Body of pancreas (tissue), 4 donors: ENCODE measurements around the gene TAS1R3. TPM values are rescaled to one million over a fixed set of nuclear protein-coding genes. Genes with fewer than 3 reads are reported as not detected.

Experiments used
- ATAC-seq: fragments of 150-250 bp; one replicate; pipeline ENCODE4 v1.9.1; 2016
- DNase-seq, 4 donors: peaks; one replicate each; pipeline ENCODE4 v3.0.0-alpha.2; 2019
- H3K27ac ChIP-seq, 4 donors: fragments of 200-600 bp; sonication (generic); 1 replicate in 3 of 4; 2 replicates in 1 of 4; pipeline versions ENCODE4 v1.5.1 to v1.6.1; 2016 to 2019; ENCODE audit warnings: mild to moderate bottlenecking in 1 of 4, mixed read lengths in 1 of 4, moderate library complexity in 1 of 4
- H3K27me3 ChIP-seq, 2 donors: fragments of 200-600 bp; sonication (generic); one replicate each; pipeline ENCODE4 v1.6.0; 2016; ENCODE audit warnings: mild to moderate bottlenecking in 1 of 2
- H3K36me3 ChIP-seq, 2 donors: fragments of 200-600 bp; sonication (generic); replicated peaks in 1 of 2; 2 replicates each; pipeline ENCODE4 v1.5.1; 2016; ENCODE audit warnings: low read depth in 2 of 2; ENCODE audit not compliant: insufficient read depth in 1 of 2
- H3K4me1 ChIP-seq: fragments of 200-600 bp; sonication (generic); one replicate; pipeline ENCODE4 v1.6.0; 2016
- H3K4me3 ChIP-seq, 2 donors: fragments of 200-600 bp; sonication (generic); 1 replicate in 1 of 2; 2 replicates in 1 of 2; pipeline ENCODE4 v1.5.1; 2016 to 2019
- H3K9me3 ChIP-seq, 3 donors: fragments of 200-600 bp; sonication (generic); 1 replicate in 2 of 3; 2 replicates in 1 of 3; pipeline ENCODE4 v1.5.1; 2016
- POLR2A ChIP-seq, 3 donors: fragments of 450-650 bp; IDR thresholded peaks; one replicate each; pipeline ENCODE4 v1.6.1; 2016; ENCODE audit warnings: antibody characterized with exemption in 3 of 3, mild to moderate bottlenecking in 2 of 3
- WGBS, 2 donors: methylation state at CpG; one replicate each; pipeline ENCODE4 v1.1.5; 2017; 5-methylcytosine and 5-hydroxymethylcytosine counted together
- intact Hi-C: fragments of 100-400 bp; cut with DNase I; formaldehyde crosslinking; loops from one replicate; pipeline ENCODE4 v1.15.1; 2023
- total RNA-seq, 2 donors: library from RNA; depleted of rRNA; stranded (reverse); fragments of >200 nt; gene quantifications; one replicate each; pipeline ENCODE4 v1.1.0, GENCODE V29; 2016
- TF ChIP-seq, protein P1 (sequence below), 7 experiments: fragments of 450-650 bp in 4 of 7; fragments of 200-600 bp in 3 of 7; sonication (generic) in 3 of 7; IDR thresholded peaks; one replicate each; pipeline ENCODE4 v1.5.1; 2016 to 2019; ENCODE audit warnings: antibody characterized with exemption in 7 of 7

TAS1R3 gene
- total RNA-seq, 2 donors from 2014 or later = 0.26 TPM; not detected in 1

- intact Hi-C loops = no loop called here
- WGBS, 2 donors = 0% methylated on average over 4 to 25 of the region's 41 CpGs
- H3K4me3 ChIP-seq = peak overlapping the region; percentile 89
- no peaks in the 10 kb centered on the region for H3K27me3 ChIP-seq
- no peak for DNase-seq
- H3K36me3 ChIP-seq = peaks cover 3 to 8% of the 10 kb centered on the region in 2 donors
- peak overlapping the region; percentile 78 to 95 (median 90) for H3K27ac ChIP-seq
- peaks cover 50% of the 10 kb centered on the region for H3K4me1 ChIP-seq
- no peak for ATAC-seq
- TF ChIP-seq, protein P1, sequence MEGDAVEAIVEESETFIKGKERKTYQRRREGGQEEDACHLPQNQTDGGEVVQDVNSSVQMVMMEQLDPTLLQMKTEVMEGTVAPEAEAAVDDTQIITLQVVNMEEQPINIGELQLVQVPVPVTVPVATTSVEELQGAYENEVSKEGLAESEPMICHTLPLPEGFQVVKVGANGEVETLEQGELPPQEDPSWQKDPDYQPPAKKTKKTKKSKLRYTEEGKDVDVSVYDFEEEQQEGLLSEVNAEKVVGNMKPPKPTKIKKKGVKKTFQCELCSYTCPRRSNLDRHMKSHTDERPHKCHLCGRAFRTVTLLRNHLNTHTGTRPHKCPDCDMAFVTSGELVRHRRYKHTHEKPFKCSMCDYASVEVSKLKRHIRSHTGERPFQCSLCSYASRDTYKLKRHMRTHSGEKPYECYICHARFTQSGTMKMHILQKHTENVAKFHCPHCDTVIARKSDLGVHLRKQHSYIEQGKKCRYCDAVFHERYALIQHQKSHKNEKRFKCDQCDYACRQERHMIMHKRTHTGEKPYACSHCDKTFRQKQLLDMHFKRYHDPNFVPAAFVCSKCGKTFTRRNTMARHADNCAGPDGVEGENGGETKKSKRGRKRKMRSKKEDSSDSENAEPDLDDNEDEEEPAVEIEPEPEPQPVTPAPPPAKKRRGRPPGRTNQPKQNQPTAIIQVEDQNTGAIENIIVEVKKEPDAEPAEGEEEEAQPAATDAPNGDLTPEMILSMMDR (IDR thresholded peaks at IDR 0.05) = no peak
- no peak for TF ChIP-seq POLR2A (IDR thresholded peaks at IDR 0.05)
- H3K9me3 ChIP-seq = no peaks in the 10 kb centered on the region
These were observed 7.0 kb upstream of the TAS1R3 start for GRCh38 chr1:1324084-1324523.

DNA sequence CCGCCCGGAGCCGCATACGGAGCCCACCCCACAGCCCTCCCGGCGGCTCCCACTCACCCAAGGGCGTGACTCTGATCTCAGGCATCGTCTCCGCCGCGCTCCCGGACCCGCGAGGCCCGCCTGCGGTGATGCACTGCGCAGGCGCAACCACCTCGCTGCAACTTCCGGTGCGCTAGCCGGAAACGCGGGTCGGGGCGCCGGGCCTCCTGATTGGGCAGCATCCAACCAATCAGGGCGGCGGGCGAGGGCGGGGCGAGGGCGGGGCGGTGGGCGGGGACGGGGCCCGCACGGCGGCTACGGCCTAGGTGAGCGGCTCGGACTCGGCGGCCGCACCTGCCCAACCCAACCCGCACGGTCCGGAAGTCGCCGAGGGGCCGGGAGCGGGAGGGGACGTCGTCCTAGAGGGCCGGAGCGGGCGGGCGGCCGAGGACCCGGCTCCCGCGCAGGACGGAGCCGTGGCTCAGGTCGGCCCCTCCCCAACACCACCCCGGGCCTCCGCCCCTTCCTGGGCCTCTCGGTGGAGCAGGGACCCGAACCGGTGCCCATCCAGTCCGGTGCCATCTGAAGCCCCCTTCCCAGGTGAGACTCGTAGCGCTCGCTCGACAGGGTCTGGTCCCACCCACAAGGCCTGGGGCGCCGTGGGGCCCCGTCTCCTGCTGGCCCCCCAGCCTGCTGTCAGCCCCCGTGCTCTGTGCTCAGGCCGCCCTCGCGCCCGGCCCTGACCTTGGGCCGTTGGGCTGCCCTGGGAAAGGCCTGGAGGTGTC lies 6.4 kb upstream of the TAS1R3 start, which contains the start of the genes CPTP and INTS11:
TSS of gene CPTP (plus strand) at position 279 of the 764 bp plus-strand sequence. CDS start 2,109 bp downstream, outside the sequence.
TSS of gene INTS11 (minus strand) at position 137 of the 764 bp plus-strand sequence. CDS start at position 85, 52 bp downstream.
- peaks cover 50% of the 10 kb centered on the region for H3K4me1 ChIP-seq
- peak; percentile 93 for ATAC-seq
- intact Hi-C loops = no loop called here
- no peaks in the 10 kb centered on the region for H3K9me3 ChIP-seq
- peaks cover 3 to 8% of the 10 kb centered on the region in 2 donors for H3K36me3 ChIP-seq
- no peaks in the 10 kb centered on the region for H3K27me3 ChIP-seq
- peak within 1 kb of the TSS; percentile 78 to 95 (median 90) for H3K27ac ChIP-seq
- peak within 1 kb of the TSS; percentile 89 for H3K4me3 ChIP-seq
- peak; percentile 94 to 97 (median 95) for DNase-seq
- WGBS, 2 donors = 0 to 1% methylated on average over 24 to 54 of the region's 84 CpGs
- peak; percentile 58 to 77 (median 70) for TF ChIP-seq POLR2A (IDR thresholded peaks at IDR 0.05)
- TF ChIP-seq, protein P1 (IDR thresholded peaks at IDR 0.05) = no peak

- DNase-seq = peak; percentile 63 to 85 (median 75)
- 17 to 20% methylated on average over 7 to 16 of the region's 16 CpGs for WGBS, 2 donors
- no peak for ATAC-seq
These were observed 5.6 kb upstream of the TAS1R3 start for GRCh38 chr1:1325288-1326074.

GRCh38 chr1:1326075-1326605 lies 4.9 kb upstream of the TAS1R3 start:
- intact Hi-C loops = no loop called here
- Histone ChIP-seq H3K4me1 (peaks cover 42% of the 10 kb centered on the region), H3K27ac (peak overlapping the region; percentile 22 to 95 (median 84)), H3K36me3 (peaks cover 3 to 8% of the 10 kb centered on the region in 2 donors), H3K4me3 (no peak overlapping the region), H3K9me3 (no peaks in the 10 kb centered on the region), H3K27me3 (no peaks in the 10 kb centered on the region)
- ATAC-seq = no peak
- TF ChIP-seq, protein P1 (IDR thresholded peaks at IDR 0.05) = no peak
- no peak for TF ChIP-seq POLR2A (IDR thresholded peaks at IDR 0.05)
- DNase-seq = no peak
- 50 to 68% methylated on average over 6 to 8 of the region's 8 CpGs for WGBS, 2 donors

More at GRCh38 chr1:1325288-1326074, 5.6 kb upstream of the TAS1R3 start:
- Histone ChIP-seq H3K9me3 (no peaks in the 10 kb centered on the region), H3K4me3 (peak overlapping the region; percentile 89), H3K4me1 (peaks cover 49% of the 10 kb centered on the region), H3K36me3 (peaks cover 3 to 8% of the 10 kb centered on the region in 2 donors), H3K27ac (peak overlapping the region; percentile 78 to 95 (median 90)), H3K27me3 (no peaks in the 10 kb centered on the region)
- intact Hi-C loops = no loop called here
- no peak for TF ChIP-seq POLR2A (IDR thresholded peaks at IDR 0.05)
- TF ChIP-seq, protein P1 (IDR thresholded peaks at IDR 0.05) = no peak
